ENCODE measurements around the gene PODXL.

Gene PODXL

GRCh38 chr7:131532570-131533091 lies 23.8 kb downstream of the PODXL start:
- no peak for FAIRE-seq
- DNase-seq (ENCODE audit: insufficient read length, low spot score), result no peak
- TF ChIP-seq TAF1 (IDR thresholded peaks at IDR 0.05; ENCODE audit: low read depth, low read length) (no peak), PAX5 (IDR thresholded peaks at IDR 0.05; ENCODE audit: insufficient read depth, low read length, severe bottlenecking) (no peak)

- no peak for FAIRE-seq
- DNase-seq (ENCODE audit: insufficient read length, low spot score), result no peak
- no peak for TF ChIP-seq POU2F2 (IDR thresholded peaks at IDR 0.05; ENCODE audit: low read depth, low read length)
Measured at GRCh38 chr7:131530137-131530536, 26.3 kb downstream of the PODXL start.

- TF ChIP-seq PAX5 (IDR thresholded peaks at IDR 0.05; ENCODE audit: insufficient read depth, low read length, severe bottlenecking), result no peak
- TF ChIP-seq SPI1 (IDR thresholded peaks at IDR 0.05; ENCODE audit: low read depth, low read length), result no peak
- no peak for TF ChIP-seq POLR2A (IDR thresholded peaks at IDR 0.05; ENCODE audit: low read depth, low read length)
- no peak for TF ChIP-seq POU2F2 (IDR thresholded peaks at IDR 0.05; ENCODE audit: low read depth, low read length)
- TF ChIP-seq TAF1 (IDR thresholded peaks at IDR 0.05; ENCODE audit: low read depth, low read length), result no peak
- TF ChIP-seq POLR2AphosphoS5 (IDR thresholded peaks at IDR 0.05; ENCODE audit: low read depth, low read length), result no peak
- FAIRE-seq, result no peak
- DNase-seq (ENCODE audit: insufficient read length, low spot score), result no peak
Measured at GRCh38 chr7:131529617-131530016, 26.8 kb downstream of the PODXL start.

GRCh38 chr7:131529179-131529578 lies 27.2 kb downstream of the PODXL start:
- FAIRE-seq (no peak), DNase-seq (ENCODE audit: insufficient read length, low spot score) (no peak)
- TF ChIP-seq POU2F2 (IDR thresholded peaks at IDR 0.05; ENCODE audit: low read depth, low read length) (no peak), PAX5 (IDR thresholded peaks at IDR 0.05; ENCODE audit: insufficient read depth, low read length, severe bottlenecking) (no peak)

GRCh38 chr7:131527456-131527855 lies 29.0 kb downstream of the PODXL start:
- no peak for TF ChIP-seq POLR2AphosphoS5 (IDR thresholded peaks at IDR 0.05; ENCODE audit: low read depth, low read length)
- TF ChIP-seq POU2F2 (IDR thresholded peaks at IDR 0.05; ENCODE audit: low read depth, low read length), result no peak
- TF ChIP-seq SPI1 (IDR thresholded peaks at IDR 0.05; ENCODE audit: low read depth, low read length), result no peak
- no peak for TF ChIP-seq POLR2A (IDR thresholded peaks at IDR 0.05; ENCODE audit: low read depth, low read length)
- TF ChIP-seq TAF1 (IDR thresholded peaks at IDR 0.05; ENCODE audit: low read depth, low read length), result no peak
- no peak for TF ChIP-seq PAX5 (IDR thresholded peaks at IDR 0.05; ENCODE audit: insufficient read depth, low read length, severe bottlenecking)
- no peak for DNase-seq (ENCODE audit: insufficient read length, low spot score)
- no peak for FAIRE-seq

GRCh38 chr7:131525820-131526219 lies 30.6 kb downstream of the PODXL start:
- no peak for FAIRE-seq
- no peak for TF ChIP-seq TAF1 (IDR thresholded peaks at IDR 0.05; ENCODE audit: low read depth, low read length)
- TF ChIP-seq POU2F2 (IDR thresholded peaks at IDR 0.05; ENCODE audit: low read depth, low read length), result no peak
- no peak for TF ChIP-seq POLR2A (IDR thresholded peaks at IDR 0.05; ENCODE audit: low read depth, low read length)
- no peak for TF ChIP-seq SPI1 (IDR thresholded peaks at IDR 0.05; ENCODE audit: low read depth, low read length)
- TF ChIP-seq PAX5 (IDR thresholded peaks at IDR 0.05; ENCODE audit: insufficient read depth, low read length, severe bottlenecking), result no peak
- no peak for TF ChIP-seq POLR2AphosphoS5 (IDR thresholded peaks at IDR 0.05; ENCODE audit: low read depth, low read length)
- DNase-seq (ENCODE audit: insufficient read length, low spot score), result no peak

- TF ChIP-seq POLR2AphosphoS5 (IDR thresholded peaks at IDR 0.05; ENCODE audit: low read depth, low read length), result no peak
- no peak for TF ChIP-seq TAF1 (IDR thresholded peaks at IDR 0.05; ENCODE audit: low read depth, low read length)
- TF ChIP-seq PAX5 (IDR thresholded peaks at IDR 0.05; ENCODE audit: insufficient read depth, low read length, severe bottlenecking), result no peak
- no peak for TF ChIP-seq SPI1 (IDR thresholded peaks at IDR 0.05; ENCODE audit: low read depth, low read length)
- TF ChIP-seq POLR2A (IDR thresholded peaks at IDR 0.05; ENCODE audit: low read depth, low read length), result no peak
- TF ChIP-seq POU2F2 (IDR thresholded peaks at IDR 0.05; ENCODE audit: low read depth, low read length), result no peak
- FAIRE-seq (no peak), DNase-seq (ENCODE audit: insufficient read length, low spot score) (no peak)
Measured at GRCh38 chr7:131524703-131525102, 31.7 kb downstream of the PODXL start.

- TF ChIP-seq PAX5 (IDR thresholded peaks at IDR 0.05; ENCODE audit: insufficient read depth, low read length, severe bottlenecking) (no peak), POU2F2 (IDR thresholded peaks at IDR 0.05; ENCODE audit: low read depth, low read length) (no peak), POLR2A (IDR thresholded peaks at IDR 0.05; ENCODE audit: low read depth, low read length) (no peak), POLR2AphosphoS5 (IDR thresholded peaks at IDR 0.05; ENCODE audit: low read depth, low read length) (no peak), SPI1 (IDR thresholded peaks at IDR 0.05; ENCODE audit: low read depth, low read length) (no peak), TAF1 (IDR thresholded peaks at IDR 0.05; ENCODE audit: low read depth, low read length) (no peak)
- FAIRE-seq (no peak), DNase-seq (ENCODE audit: insufficient read length, low spot score) (no peak)
Measured at GRCh38 chr7:131524115-131524514, 32.3 kb downstream of the PODXL start.

- FAIRE-seq (no peak), DNase-seq (ENCODE audit: insufficient read length, low spot score) (no peak)
Measured at GRCh38 chr7:131522325-131522930, 34.0 kb downstream of the PODXL start.

GRCh38 chr7:131521651-131522163 lies 34.7 kb downstream of the PODXL start:
- no peak for DNase-seq (ENCODE audit: insufficient read length, low spot score)
- TF ChIP-seq SPI1 (IDR thresholded peaks at IDR 0.05; ENCODE audit: low read depth, low read length), result no peak
- TF ChIP-seq TAF1 (IDR thresholded peaks at IDR 0.05; ENCODE audit: low read depth, low read length), result no peak
- TF ChIP-seq POLR2AphosphoS5 (IDR thresholded peaks at IDR 0.05; ENCODE audit: low read depth, low read length), result no peak
- TF ChIP-seq POLR2A (IDR thresholded peaks at IDR 0.05; ENCODE audit: low read depth, low read length), result no peak
- no peak for TF ChIP-seq PAX5 (IDR thresholded peaks at IDR 0.05; ENCODE audit: insufficient read depth, low read length, severe bottlenecking)
- TF ChIP-seq POU2F2 (IDR thresholded peaks at IDR 0.05; ENCODE audit: low read depth, low read length), result no peak
- FAIRE-seq, result no peak

More at GRCh38 chr7:131522325-131522930, 34.0 kb downstream of the PODXL start:
- TF ChIP-seq TAF1 (IDR thresholded peaks at IDR 0.05; ENCODE audit: low read depth, low read length) (no peak), SPI1 (IDR thresholded peaks at IDR 0.05; ENCODE audit: low read depth, low read length) (no peak), PAX5 (IDR thresholded peaks at IDR 0.05; ENCODE audit: insufficient read depth, low read length, severe bottlenecking) (no peak), POU2F2 (IDR thresholded peaks at IDR 0.05; ENCODE audit: low read depth, low read length) (no peak), POLR2AphosphoS5 (IDR thresholded peaks at IDR 0.05; ENCODE audit: low read depth, low read length) (no peak), POLR2A (IDR thresholded peaks at IDR 0.05; ENCODE audit: low read depth, low read length) (no peak)
